GM21619 (cell line): ENCODE measurements around the gene GOLM1.

Experiments used
- ATAC-seq: cut with Tn5 transposase; IDR thresholded peaks from one replicate; pipeline ENCODE4 v1.9.1; 2021; ENCODE audit not compliant: unreplicated experiment

GOLM1 gene

DNA sequence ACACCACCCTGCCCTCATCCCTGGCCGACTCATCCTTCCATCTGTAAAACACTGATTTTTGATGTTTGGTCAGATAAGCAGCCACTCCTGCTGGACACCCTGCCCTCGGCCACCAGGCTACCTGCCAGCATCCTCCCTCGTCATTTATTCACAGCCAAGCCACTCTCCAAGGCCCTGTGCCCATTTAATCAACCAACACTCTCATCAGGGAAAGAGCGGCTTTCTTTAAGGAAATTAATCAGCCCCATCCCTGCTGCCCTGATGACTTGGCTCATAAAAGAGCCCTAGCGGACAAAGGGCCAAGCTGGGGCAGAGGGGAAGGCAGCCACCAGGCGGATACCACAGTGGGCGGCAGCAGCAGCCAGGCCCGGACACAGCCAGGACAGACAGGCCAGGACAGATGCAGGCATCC, 52.4 kb downstream of the GOLM1 start:
- ATAC-seq = no peak

DNA sequence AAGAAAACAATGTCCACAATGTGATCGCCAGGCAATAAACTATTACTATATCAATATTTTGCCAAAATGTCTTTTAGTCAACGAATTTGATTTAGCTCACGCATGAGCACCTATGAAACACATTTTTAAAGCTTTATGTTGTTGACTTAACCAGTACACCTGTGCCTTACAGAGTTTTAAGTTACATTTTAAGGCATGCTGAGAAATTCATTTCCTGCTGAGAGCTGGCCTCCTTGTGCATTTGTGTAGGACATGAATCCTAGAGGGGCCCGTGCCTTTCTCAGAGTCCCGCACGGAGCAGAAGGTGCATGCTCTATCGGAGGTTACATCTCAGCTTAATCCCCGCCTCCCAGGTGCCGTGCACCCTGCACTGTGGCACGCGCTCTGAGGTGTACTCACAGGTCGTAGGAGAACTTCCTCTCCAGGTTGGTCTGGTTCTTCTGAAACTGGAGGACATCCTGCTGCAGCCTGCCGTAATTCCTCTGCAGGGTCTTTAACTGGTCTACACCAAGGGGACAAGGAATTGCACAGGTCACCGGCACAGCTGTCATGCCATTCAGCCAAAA, 53.2 kb downstream of the GOLM1 start:
- no peak for ATAC-seq

DNA sequence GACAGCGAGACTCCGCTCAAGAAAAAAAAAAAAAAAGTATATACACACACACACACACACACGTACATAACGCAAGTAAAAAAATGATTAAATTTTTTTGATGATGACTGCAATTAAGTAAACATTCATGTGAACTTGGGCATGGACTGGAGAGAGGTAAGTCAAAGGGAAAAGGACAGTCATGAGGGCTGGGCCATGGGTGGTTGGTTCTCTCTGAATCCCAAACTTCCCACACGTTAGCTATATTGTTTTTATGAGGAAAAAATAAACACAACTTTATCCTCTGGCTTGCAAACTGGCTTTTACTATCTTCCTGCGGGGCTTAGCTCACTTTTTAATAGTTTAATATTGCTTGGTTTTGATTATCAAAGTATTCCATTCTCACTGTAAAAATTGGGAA, 53.7 kb downstream of the GOLM1 start:
- ATAC-seq = no peak

- no peak for ATAC-seq
Observed at GRCh38 chr9:86043999-86044398, 55.4 kb downstream of the GOLM1 start.

GRCh38 chr9:86043586-86043985, 55.8 kb downstream of the GOLM1 start:
- ATAC-seq = no peak

DNA sequence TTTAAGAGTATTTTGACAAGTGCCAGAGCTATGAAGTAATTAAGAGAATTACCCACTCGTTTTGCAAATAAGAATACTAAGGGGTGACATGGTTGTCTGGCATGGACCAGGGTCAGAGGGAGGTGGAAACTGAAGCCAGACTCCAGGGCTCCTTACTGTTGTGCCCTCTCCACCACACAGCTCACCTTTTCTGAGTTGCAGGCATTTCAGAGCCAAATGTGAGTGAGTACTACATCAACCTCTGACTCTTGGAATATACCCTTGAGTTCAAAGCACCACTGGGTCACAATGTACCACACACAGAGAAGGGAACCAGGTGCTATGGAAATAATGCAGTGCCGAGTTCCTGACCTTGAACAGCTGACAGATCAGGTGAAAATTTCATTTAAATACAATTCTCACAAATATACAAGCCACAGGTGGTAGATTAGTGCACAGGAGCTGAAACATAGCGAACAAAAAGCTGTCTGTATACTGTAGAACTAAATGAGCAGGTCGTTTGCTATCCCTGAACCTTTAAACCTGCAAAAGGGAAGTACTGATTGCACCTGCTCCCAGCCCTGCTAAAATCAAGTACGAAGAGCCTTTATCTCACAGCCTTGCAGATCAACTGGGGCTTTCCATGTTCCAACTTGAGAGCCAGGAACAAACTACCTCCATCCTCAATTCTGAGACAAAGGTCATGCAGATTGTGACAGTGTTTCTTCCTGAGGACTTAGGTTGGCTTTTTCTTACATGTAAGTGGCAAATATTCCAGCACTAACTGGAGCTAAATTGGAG, 57.0 kb downstream of the GOLM1 start:
- no peak for ATAC-seq

DNA sequence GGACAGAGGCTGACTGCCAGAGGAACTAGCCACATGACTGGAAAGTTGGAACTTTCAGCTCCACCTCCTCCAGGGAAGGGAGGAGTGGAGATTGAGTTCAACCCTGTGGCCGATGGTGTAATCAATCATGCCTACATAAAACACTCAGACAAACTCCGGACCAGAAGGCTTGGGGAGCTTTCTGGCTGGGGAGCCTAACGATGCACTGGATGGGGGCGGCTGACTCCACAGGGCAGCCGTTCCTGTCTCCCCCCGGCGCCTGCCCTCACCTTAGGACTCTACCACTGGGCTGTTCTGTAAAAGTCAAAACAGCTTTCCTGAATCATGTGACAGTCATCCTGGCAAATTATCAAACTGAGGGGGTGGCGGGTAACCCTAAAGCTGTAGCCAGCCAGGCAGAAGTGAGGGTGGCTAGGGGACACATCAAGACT, 58.0 kb downstream of the GOLM1 start:
- no peak for ATAC-seq

- ATAC-seq = no peak
Observed at GRCh38 chr9:86040861-86041155, 58.5 kb downstream of the GOLM1 start.

DNA sequence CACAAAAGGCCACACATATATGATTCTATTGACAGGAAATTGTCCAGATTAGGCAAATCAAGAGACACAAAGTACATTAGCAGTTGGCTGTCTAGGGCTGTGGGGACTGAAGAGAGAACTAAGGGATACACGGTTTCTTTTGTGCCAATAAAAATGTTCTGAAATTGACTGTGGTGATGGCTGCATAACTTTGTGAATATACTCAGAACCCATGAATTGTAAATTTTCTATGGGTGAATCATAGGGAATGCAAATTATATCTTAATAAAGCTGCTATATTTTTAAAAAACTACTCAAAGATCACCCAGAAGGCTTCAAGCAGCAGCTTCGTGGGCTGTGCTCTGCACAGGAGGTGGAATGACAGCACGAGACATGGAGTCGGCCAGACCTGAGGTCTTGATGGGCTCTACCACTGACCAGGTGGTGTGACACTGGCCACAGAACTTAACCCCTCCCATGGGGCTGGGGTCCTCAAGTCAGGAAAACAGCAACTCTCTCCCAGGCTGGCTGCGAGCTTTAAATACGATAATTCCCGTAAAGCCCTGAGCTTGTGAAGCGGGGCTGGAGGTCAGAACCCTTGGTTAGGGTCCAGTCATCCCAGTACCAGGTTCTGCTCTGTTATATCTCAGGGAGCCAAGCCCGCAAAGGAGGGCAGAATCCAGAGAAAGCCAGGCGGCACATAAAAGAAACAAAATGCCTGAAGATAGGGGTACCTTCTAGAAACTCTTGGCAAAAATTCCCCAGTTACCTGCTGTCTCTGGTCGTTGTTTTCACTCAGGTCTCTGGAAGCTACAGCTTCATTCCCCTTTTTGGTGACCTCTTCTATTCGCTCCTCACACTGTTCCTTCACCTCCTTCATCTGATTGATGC, 59.1 kb downstream of the GOLM1 start:
- ATAC-seq = no peak

DNA sequence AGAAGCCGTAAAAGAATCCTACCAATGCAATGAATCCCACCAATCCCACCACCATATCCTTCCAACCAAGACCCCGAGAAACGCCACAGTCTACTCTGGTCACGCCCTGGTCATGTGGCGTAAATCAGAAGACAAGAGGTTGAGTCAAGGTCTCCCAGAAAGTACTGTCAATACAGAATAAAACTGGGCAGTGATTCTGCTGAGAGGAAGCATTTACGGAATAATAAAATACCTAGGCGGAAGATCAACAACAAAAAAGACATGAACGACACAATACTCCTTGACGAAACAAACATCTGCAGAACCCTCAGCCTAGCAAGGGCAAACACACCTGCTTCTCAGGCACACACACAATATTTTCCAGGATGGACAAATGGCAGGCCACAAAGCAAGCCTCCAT, 62.8 kb downstream of the GOLM1 start:
- ATAC-seq = no peak

- no peak for ATAC-seq
Observed at GRCh38 chr9:86035827-86036440, 63.4 kb downstream of the GOLM1 start.

DNA sequence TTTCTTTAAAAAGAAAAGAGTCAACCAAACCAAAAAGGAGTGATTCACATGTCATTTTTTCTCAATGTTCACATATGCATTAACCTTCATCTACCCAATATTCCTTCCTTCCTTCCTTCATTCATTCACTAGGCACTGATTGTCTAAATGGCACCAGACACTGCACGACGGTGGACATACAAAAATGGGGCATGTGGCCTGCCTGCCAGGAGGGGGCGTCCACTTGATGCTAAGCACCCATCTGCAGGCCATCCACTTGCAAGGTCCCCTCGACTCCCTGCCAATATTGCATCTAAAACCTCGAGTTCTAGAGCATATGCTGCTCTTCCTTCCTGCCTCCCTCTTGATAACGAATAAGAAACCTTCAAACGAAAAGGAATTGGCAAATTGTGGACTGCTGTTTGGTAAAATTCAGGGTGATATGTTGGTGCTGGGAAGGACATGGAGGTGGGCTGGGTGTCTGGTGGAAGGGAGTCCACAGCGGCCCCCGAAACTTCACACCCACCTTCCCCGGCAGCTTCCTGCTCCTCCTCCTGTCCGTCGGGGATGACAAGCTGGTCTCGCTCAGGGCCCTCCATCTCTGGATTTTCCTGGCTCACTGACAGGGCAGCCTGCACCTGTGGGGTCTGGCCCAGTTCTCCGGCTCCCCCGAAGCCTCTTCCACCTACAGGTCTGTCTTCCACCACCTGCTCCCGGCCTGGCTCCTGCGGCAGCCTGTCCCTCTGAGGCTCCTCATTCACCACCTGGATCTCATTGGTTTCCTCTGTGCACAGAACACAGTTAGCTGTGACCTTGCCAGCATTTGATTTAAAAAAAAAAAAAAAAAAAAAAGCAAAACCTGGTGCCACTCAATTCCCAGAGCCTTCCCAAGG, 64.3 kb downstream of the GOLM1 start:
- no peak for ATAC-seq

DNA sequence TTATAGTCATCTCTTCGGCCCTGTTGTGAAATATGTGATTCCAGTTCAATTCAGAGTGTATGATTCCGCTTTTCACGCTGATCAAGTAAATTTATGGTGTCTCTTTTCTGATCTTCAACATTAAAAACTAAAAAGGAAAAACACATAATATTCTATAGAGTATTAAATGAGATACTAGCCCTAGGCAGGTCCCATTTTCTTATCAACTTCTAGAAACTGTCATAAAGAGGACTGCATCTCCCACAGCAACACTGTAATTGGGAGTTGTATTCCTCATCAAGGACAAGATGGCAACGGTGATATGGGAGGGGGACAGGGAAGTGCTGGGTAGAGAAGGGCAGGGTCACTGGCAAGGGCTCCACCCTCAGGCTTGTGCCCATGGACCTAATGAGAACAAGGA, 71.6 kb downstream of the GOLM1 start:
- ATAC-seq = no peak

GRCh38 chr9:86022687-86023266, 76.6 kb downstream of the GOLM1 start:
- no peak for ATAC-seq

DNA sequence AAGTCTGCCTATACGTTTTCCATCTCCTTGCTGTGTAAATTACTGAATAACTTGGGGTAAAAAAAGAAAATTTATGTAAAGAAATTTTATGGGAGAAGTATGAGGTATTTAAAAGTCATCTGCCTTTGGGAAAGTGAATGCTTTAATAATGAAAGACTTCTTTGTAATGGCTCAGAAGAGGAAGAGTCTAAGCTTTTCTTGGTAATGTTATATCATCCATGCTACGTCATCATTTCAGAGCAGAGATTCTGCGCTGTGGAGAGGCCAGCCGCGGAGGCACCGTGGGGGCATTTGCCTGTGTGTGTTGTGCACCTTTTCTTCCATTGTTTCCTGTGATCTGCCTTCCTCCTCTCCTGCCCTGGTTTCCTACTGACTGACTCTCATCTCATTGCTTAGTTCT, 78.2 kb downstream of the GOLM1 start:
- ATAC-seq = no peak

GRCh38 chr9:86020731-86021130, 78.6 kb downstream of the GOLM1 start:
- no peak for ATAC-seq

GRCh38 chr9:86009133-86009532, 90.2 kb downstream of the GOLM1 start:
- no peak for ATAC-seq

GRCh38 chr9:86005253-86005775, 94.0 kb downstream of the GOLM1 start:
- no peak for ATAC-seq

- no peak for ATAC-seq
Observed at GRCh38 chr9:85995599-85995998, 103.8 kb downstream of the GOLM1 start.

DNA sequence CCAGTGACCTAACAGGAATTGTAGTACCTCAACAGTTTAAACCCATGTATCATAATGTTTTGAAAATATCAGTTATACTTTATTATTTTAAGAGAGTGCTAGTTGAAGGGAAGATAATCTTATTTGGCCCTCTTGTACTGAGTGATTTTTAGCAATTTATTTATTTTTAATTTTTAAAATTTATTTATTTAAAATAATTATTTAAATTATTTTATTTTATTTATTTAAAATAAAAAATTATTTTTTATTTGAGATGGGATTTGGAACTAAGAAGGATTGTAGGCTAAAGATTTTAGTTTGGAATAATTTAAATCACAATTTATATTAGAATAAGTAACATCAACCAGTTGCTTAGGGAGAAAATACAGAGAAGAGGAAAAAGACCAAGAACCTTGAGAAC, 104.3 kb downstream of the GOLM1 start:
- ATAC-seq = no peak
